HG02973 (cell line): ENCODE results near the gene PAXX.

Experiments used
- ATAC-seq: cut with Tn5 transposase; IDR thresholded peaks from one replicate; pipeline ENCODE4 v1.9.1; 2021; ENCODE audit warnings: moderate library complexity; ENCODE audit not compliant: unreplicated experiment

The PAXX gene

GRCh38 chr9:136991993-136992818 lies at the start of gene PAXX:
TSS of gene PAXX (plus strand) at chr9:136992422. CDS start at chr9:136992444, 22 bp downstream.
- ATAC-seq = peak; percentile 81

GRCh38 chr9:136942881-136943230 lies 49.4 kb upstream of the PAXX start:
- no peak for ATAC-seq

- ATAC-seq = peak; percentile 12
Observed at GRCh38 chr9:136943291-136944211, 48.7 kb upstream of the PAXX start.

- ATAC-seq = peak; percentile 32
Observed at GRCh38 chr9:136944212-136944518, 48.1 kb upstream of the PAXX start.

- peak; percentile 55 for ATAC-seq
Observed at GRCh38 chr9:136944519-136945332, 47.5 kb upstream of the PAXX start, which contains the start of the genes C8G and FBXW5. TSS of gene C8G (plus strand) at chr9:136945243. CDS start at chr9:136945321, 78 bp downstream. TSS of gene FBXW5 (minus strand) at chr9:136944738. CDS start at chr9:136944083, 655 bp downstream.

- ATAC-seq = no peak
Observed at GRCh38 chr9:136945333-136946227, 46.6 kb upstream of the PAXX start.

GRCh38 chr9:136946228-136947027 lies 45.8 kb upstream of the PAXX start:
- no peak for ATAC-seq

- ATAC-seq = no peak
Observed at GRCh38 chr9:136947028-136947891, 45.0 kb upstream of the PAXX start.

GRCh38 chr9:136947955-136948510 lies 44.2 kb upstream of the PAXX start:
- no peak for ATAC-seq

- ATAC-seq = peak; percentile 4
Observed at GRCh38 chr9:136949239-136949816, 42.9 kb upstream of the PAXX start.

- ATAC-seq = peak; percentile 75
Observed at GRCh38 chr9:136949817-136950655, 42.2 kb upstream of the PAXX start.

GRCh38 chr9:136950656-136951276 lies 41.5 kb upstream of the PAXX start:
- no peak for ATAC-seq

GRCh38 chr9:136951541-136952320 lies 40.5 kb upstream of the PAXX start, which contains the start of gene LCN12:
TSS of gene LCN12 (plus strand) at chr9:136952273. CDS start at chr9:136952328, 55 bp downstream.
- no peak for ATAC-seq

GRCh38 chr9:136952321-136952850 lies 39.8 kb upstream of the PAXX start:
- ATAC-seq = no peak
